BJ (cell line): ENCODE results near the gene FGD5. TPM values are rescaled to one million over a fixed set of nuclear protein-coding genes. Genes with fewer than 3 reads are reported as not detected.
"Not testable (repeated sequence)": the region's sequence is repeated elsewhere in the genome, so short reads cannot be mapped to it uniquely, and the experiment has no call there.

Experiments used
- CTCF ChIA-PET: fragments of 350-600 bp; formaldehyde crosslinking; extraction: SDS; loops from one replicate; lab custom pipeline; 2021; ENCODE audit warnings: antibody characterized with exemption, inconsistent platforms; lab: Yijun Ruan, JAX
- POLR2A ChIA-PET: fragments of 300-600 bp; sonication (Branson Sonifier 250); formaldehyde crosslinking; extraction: SDS; loops from one replicate; lab custom pipeline; 2021; ENCODE audit warnings: antibody characterized with exemption; lab: Charles Lee
- DNase-seq: peaks from one replicate; pipeline ENCODE4 v3.0.0-alpha.2; 2011; ENCODE audit warnings: low read depth
- H3K27me3 ChIP-seq: 2 replicates; pipeline ENCODE4 v1.6.0; 2011; ENCODE audit warnings: low read length; ENCODE audit not compliant: control insufficient read depth, insufficient read depth
- H3K36me3 ChIP-seq: 2 replicates; pipeline ENCODE4 v1.5.1; 2011; ENCODE audit warnings: low read length; ENCODE audit not compliant: control insufficient read depth, insufficient read depth
- H3K4me3 ChIP-seq: 2 replicates; pipeline ENCODE4 v1.5.1; 2011; ENCODE audit warnings: low read depth, mild to moderate bottlenecking, control low read depth, low read length
- CTCF ChIP-seq: IDR thresholded peaks from 2 replicates; pipeline ENCODE4 v1.5.1; 2011; ENCODE audit warnings: low read depth, mild to moderate bottlenecking, control low read depth, inconsistent platforms, low read length, moderate library complexity; ENCODE audit not compliant: insufficient read depth
- polyA plus RNA-seq: library from polyadenylated mRNA; depleted of rRNA; stranded (reverse); fragments of >200 nt; gene quantifications from 2 replicates; pipeline ENCODE4 v1.2.3, GENCODE V29; 2011

Gene FGD5
- polyA plus RNA-seq, 1 experiment = not detected

- no peak for TF ChIP-seq CTCF
- Histone ChIP-seq H3K4me3 (no peak overlapping the region), H3K36me3 (no peaks in the 10 kb centered on the region), H3K27me3 (peaks cover 21% of the 10 kb centered on the region)
- ChIA-PET CTCF (no interaction called here), POLR2A (no interaction called here)
- DNase-seq = no peak
Observed at GRCh38 chr3:14808025-14808424, 10.7 kb upstream of the FGD5 start.

- ChIA-PET POLR2A (no interaction called here), CTCF (no interaction called here)
- Histone ChIP-seq H3K4me3 (no peak overlapping the region), H3K36me3 (no peaks in the 10 kb centered on the region), H3K27me3 (peaks cover 22% of the 10 kb centered on the region)
- DNase-seq = no peak
- TF ChIP-seq CTCF = no peak
Observed at GRCh38 chr3:14808502-14809266, 10.1 kb upstream of the FGD5 start.

- H3K36me3 ChIP-seq, POLR2A ChIA-PET, DNase-seq, H3K4me3 ChIP-seq, CTCF ChIA-PET: not testable (repeated sequence)
- H3K27me3 ChIP-seq = peaks cover 22% of the 10 kb centered on the region
Observed at GRCh38 chr3:14809611-14810010, 9.2 kb upstream of the FGD5 start.

- ChIA-PET POLR2A (no interaction called here), CTCF (interaction anchor here (1.1 kb wide), 1 partner anchor 29 kb away, joined by 3 read pairs; no protein-coding TSS in a partner anchor)
- no peaks in the 10 kb centered on the region for H3K36me3 ChIP-seq
- no peak for TF ChIP-seq CTCF
- DNase-seq = no peak
- H3K4me3 ChIP-seq = no peak overlapping the region
- peaks cover 22% of the 10 kb centered on the region for H3K27me3 ChIP-seq
Observed at GRCh38 chr3:14810070-14810791, 8.5 kb upstream of the FGD5 start.

GRCh38 chr3:14810801-14811661, 7.7 kb upstream of the FGD5 start:
- no peak for TF ChIP-seq CTCF
- no peak for DNase-seq
- no peaks in the 10 kb centered on the region for H3K36me3 ChIP-seq
- H3K27me3 ChIP-seq = peaks cover 22% of the 10 kb centered on the region
- no peak overlapping the region for H3K4me3 ChIP-seq
- POLR2A ChIA-PET = no interaction called here
- CTCF ChIA-PET = interaction anchor here (1.1 kb wide), 1 partner anchor 30 kb away, joined by 3 read pairs; no protein-coding TSS in a partner anchor
